ENCODE results near the gene TRAPPC2L. TPM values are rescaled to one million over a fixed set of nuclear protein-coding genes. Genes with fewer than 3 reads are reported as not detected.

The TRAPPC2L gene
- total and polyA plus RNA-seq, 10 of the 15 experiments (the other 5 are each of a cell fraction or from before 2014, with no cell fraction given) = 56.3 to 363 (median 118) TPM

- FAIRE-seq = no peak
- CTCF ChIA-PET = no interaction called here
- in situ Hi-C loops (cut with MboI) = no loop called here
- TF ChIP-seq SIX5 (IDR thresholded peaks at IDR 0.05; ENCODE audit: low read depth, low read length, severe bottlenecking) = no peak
- no peak for TF ChIP-seq TCF7 (IDR thresholded peaks at IDR 0.05; ENCODE audit: borderline replicate concordance)
- no peak for TF ChIP-seq REST (IDR thresholded peaks at IDR 0.05; ENCODE audit: low read depth, low read length)
- no peak for TF ChIP-seq IRF4 (IDR thresholded peaks at IDR 0.05; ENCODE audit: low read depth, low read length)
- TF ChIP-seq TAF1 (IDR thresholded peaks at IDR 0.05; ENCODE audit: borderline replicate concordance, low read depth, low read length) = no peak
- no peak for TF ChIP-seq MEF2A (IDR thresholded peaks at IDR 0.05; ENCODE audit: insufficient read depth, low read depth, low read length)
- no peak for TF ChIP-seq ZBTB33 (IDR thresholded peaks at IDR 0.05)
- no peak for TF ChIP-seq CUX1 (IDR thresholded peaks at IDR 0.05; ENCODE audit: insufficient replicate concordance, low read depth, low read length)
- no peak for TF ChIP-seq DPF2 (IDR thresholded peaks at IDR 0.05)
- no peak for TF ChIP-seq ZBTB11 (CRISPR knock-in tag; IDR thresholded peaks at IDR 0.05)
Observed at GRCh38 chr16:88875703-88876234, 18.8 kb downstream of the TRAPPC2L start.

More at GRCh38 chr16:88875703-88876234, 18.8 kb downstream of the TRAPPC2L start:
- 96% methylated on average over 22 of the region's 22 CpGs for WGBS (ENCODE audit: insufficient coverage, insufficient replicate concordance, low lambda C conversion rate, missing lambda C conversion rate)
- intact Hi-C loops (cut with micrococcal nuclease; ENCODE audit: unreplicated experiment) = no loop called here
- SMC1A ChIA-PET (ENCODE audit: uncharacterized antibody, unreplicated experiment) = no interaction called here
- ATAC-seq (no peak), DNase-seq (ENCODE audit: low read depth, low spot score) (no peak)
- Histone ChIP-seq H3K9me3 (replicated peaks; ENCODE audit: control insufficient read depth, insufficient read depth, low read length) (no peaks in the 10 kb centered on the region), H3K27me3 (replicated peaks in 1 of 2; ENCODE audit: control insufficient read depth in 2 of 2, insufficient read depth in 2 of 2, low read length in 1 of 2) (peaks cover under 1 to 3% of the 10 kb centered on the region in 2 experiments; a peak in 2 of 4 replicates), H3K4me1 (ENCODE audit: control insufficient read depth, insufficient read depth, low read length) (no peaks in the 10 kb centered on the region; the same call in 1 of the 2 replicates), H3K4me2 (ENCODE audit: control insufficient read depth, insufficient read depth) (no peak overlapping the region), H2AFZ (ENCODE audit: control insufficient read depth, low read depth, low read length) (no peak overlapping the region), H3K36me3 (ENCODE audit: control insufficient read depth in 2 of 2, insufficient read depth in 2 of 2, low read length in 1 of 2) (no peaks in the 10 kb centered on the region; a peak in 1 of 4 replicates), H3K4me3 (no peak overlapping the region), H3K79me2 (ENCODE audit: control insufficient read depth, insufficient read depth, low read length) (no peaks in the 10 kb centered on the region), H3K9ac (ENCODE audit: control insufficient read depth, insufficient read depth, low read length) (no peak overlapping the region), H3K27ac (ENCODE audit: control insufficient read depth, insufficient read depth) (no peak overlapping the region), H4K20me1 (ENCODE audit: control insufficient read depth, insufficient read depth) (no peaks in the 10 kb centered on the region)
- POLR2A ChIA-PET = no interaction called here
- BruUV-seq (replicated peaks) = TSS peak; percentile 56
- RAD21 ChIA-PET (ENCODE audit: unreplicated experiment) = no interaction called here

All from GM12878 (cell line).